Karpas-422 (cell line): ENCODE data around the gene PTPN1. TPM values are rescaled to one million over a fixed set of nuclear protein-coding genes. Genes with fewer than 3 reads are reported as not detected.

Experiments
- DNase-seq: peaks from one replicate; pipeline ENCODE4 v3.0.0-alpha.2; 2015
- H2AFZ ChIP-seq: fragments of 200-600 bp; sonication (generic); 2 replicates; pipeline ENCODE4 v1.6.1; 2014; ENCODE audit warnings: antibody characterized with exemption, low read length, mixed read lengths
- H3K27ac ChIP-seq: fragments of 200-600 bp; sonication (generic); 2 replicates; pipeline ENCODE4 v1.5.1; 2014; ENCODE audit warnings: mild to moderate bottlenecking, low read length, moderate library complexity
- H3K27me3 ChIP-seq: fragments of 200-600 bp; sonication (generic); 2 replicates; pipeline ENCODE4 v1.6.1; 2014; ENCODE audit warnings: low read length, mixed read lengths
- H3K36me3 ChIP-seq: fragments of 200-600 bp; sonication (generic); 2 replicates; pipeline ENCODE4 v1.6.1; 2014; ENCODE audit warnings: low read length, mixed read lengths; ENCODE audit not compliant: insufficient read depth
- H3K4me1 ChIP-seq: fragments of 200-600 bp; sonication (generic); 2 replicates; pipeline ENCODE4 v1.6.1; 2014; ENCODE audit warnings: mild to moderate bottlenecking, low read length, mixed read lengths
- H3K4me2 ChIP-seq: fragments of 200-600 bp; sonication (generic); 2 replicates; pipeline ENCODE4 v1.6.1; 2014; ENCODE audit warnings: low read length, low read depth, mild to moderate bottlenecking; ENCODE audit not compliant: poor library complexity, severe bottlenecking
- H3K4me3 ChIP-seq: fragments of 200-600 bp; sonication (generic); 2 replicates; pipeline ENCODE4 v1.5.1; 2014; ENCODE audit warnings: mild to moderate bottlenecking, antibody characterized with exemption, low read length, mixed read lengths
- H3K79me2 ChIP-seq: fragments of 200-600 bp; sonication (generic); 2 replicates; pipeline ENCODE4 v1.6.1; 2014; ENCODE audit warnings: mild to moderate bottlenecking, low read length, mixed read lengths
- H3K9ac ChIP-seq: fragments of 200-600 bp; sonication (generic); 2 replicates; pipeline ENCODE4 v1.6.0; 2014; ENCODE audit warnings: low read length
- H3K9me2 ChIP-seq: fragments of 200-600 bp; sonication (generic), shearing (Covaris generic); replicated peaks from 2 replicates; pipeline ENCODE4 v1.6.0; 2014; ENCODE audit warnings: mild to moderate bottlenecking, low read length, moderate library complexity; ENCODE audit not compliant: insufficient read depth
- H3K9me3 ChIP-seq: fragments of 300-700, 200-600 bp; sonication (generic); 2 replicates; pipeline ENCODE4 v1.6.1; 2014; ENCODE audit warnings: low read length, mixed read lengths
- H4K20me1 ChIP-seq: fragments of 200-600 bp; sonication (generic); 2 replicates; pipeline ENCODE4 v1.6.1; 2014; ENCODE audit warnings: mild to moderate bottlenecking, antibody characterized with exemption, low read length, low read depth; ENCODE audit not compliant: insufficient read depth
- total RNA-seq: library from RNA; depleted of rRNA; stranded (reverse); fragments of >200 nt; shearing (Covaris generic); gene quantifications from 2 replicates; pipeline ENCODE4 v1.2.3, GENCODE V29; 2014; ENCODE audit warnings: low replicate concordance

The PTPN1 gene
- total RNA-seq, 1 experiment from 2014 or later, result 6.5 TPM

DNA sequence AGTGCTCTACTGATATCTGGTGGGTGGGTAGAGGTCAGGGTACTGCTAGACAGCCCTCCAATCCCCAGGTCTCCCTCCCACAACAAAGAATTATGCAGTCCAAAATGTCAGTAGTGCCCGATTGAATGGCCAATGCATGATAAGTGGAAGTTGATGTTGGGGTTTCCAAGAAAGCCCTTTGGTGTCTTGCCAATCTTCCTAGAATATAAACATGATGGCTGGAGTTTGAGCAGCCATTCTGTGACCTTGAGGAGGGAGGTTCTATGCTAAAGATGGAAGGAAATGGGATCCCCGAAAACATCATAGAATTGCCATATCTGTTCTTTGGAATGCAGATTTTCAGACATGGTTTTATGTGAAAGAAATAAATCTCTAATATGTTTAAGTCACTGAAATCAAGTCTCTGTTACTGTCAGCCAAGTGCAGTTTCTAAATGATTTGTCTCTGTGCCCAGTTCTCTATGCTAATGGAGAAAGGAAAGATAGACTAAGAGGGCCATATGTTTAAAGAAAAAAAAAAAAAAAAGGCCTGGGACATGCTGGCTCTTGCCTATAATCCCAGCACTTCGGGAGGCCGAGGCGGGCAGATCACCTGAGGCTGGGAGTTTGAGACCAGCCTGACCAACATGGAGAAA, 32.8 kb upstream of the PTPN1 start:
- no peaks in the 10 kb centered on the region for H3K36me3 ChIP-seq
- no peaks in the 10 kb centered on the region for H4K20me1 ChIP-seq
- no peaks in the 10 kb centered on the region for H3K4me1 ChIP-seq
- H3K9me2 ChIP-seq, result no peaks in the 10 kb centered on the region
- H3K79me2 ChIP-seq, result no peaks in the 10 kb centered on the region
- H2AFZ ChIP-seq, result no peak overlapping the region
- no peak overlapping the region for H3K9ac ChIP-seq
- H3K27me3 ChIP-seq, result no peaks in the 10 kb centered on the region
- H3K4me3 ChIP-seq, result no peak overlapping the region
- H3K27ac ChIP-seq, result no peak overlapping the region
- no peak overlapping the region for H3K4me2 ChIP-seq
- no peaks in the 10 kb centered on the region for H3K9me3 ChIP-seq
- DNase-seq, result no peak

DNA sequence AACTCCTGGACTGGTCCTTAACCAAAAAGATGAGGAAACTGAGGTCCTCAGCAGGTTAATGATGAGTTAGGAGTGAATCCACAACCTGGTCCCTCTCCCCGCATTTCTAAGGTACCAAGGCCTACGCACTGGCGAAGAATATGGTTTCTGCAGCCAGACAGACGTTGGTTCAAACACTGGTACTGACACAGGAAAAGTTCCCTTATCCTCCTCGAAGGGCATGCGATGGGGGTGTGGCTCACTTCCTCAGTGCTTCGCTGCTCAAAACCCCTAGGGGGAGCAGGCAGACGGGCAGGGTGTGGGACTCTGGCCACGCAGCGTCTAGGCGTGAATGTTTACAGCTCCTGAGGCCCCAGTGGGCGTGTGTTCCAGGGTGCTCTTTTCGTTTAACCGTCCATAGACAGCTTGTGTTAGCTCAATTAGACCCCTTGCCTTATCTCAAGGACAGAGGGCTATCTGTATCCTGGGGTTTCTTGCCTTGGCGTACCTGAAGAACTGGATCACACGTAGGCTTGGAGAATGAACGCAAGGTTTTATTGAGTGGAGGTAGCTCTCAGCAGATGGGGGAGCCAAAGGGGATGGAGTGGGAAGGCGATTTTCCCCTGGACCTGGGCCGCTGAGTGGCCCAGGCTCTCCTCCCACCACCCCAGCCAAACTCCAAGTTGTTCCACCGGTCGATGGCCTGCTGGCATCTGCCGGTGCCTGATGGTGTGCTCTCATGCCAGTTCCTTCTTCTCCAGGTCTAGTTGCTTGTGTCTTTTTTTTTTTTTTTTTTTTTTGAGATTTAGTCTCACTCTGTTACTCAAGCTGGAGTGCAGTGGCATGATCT, 31.8 kb upstream of the PTPN1 start:
- Histone ChIP-seq H3K4me3 (no peak overlapping the region), H3K4me1 (peaks cover 2% of the 10 kb centered on the region), H3K9me3 (no peaks in the 10 kb centered on the region), H3K9me2 (no peaks in the 10 kb centered on the region), H3K27me3 (no peaks in the 10 kb centered on the region), H3K27ac (no peak overlapping the region), H3K36me3 (no peaks in the 10 kb centered on the region), H3K4me2 (no peak overlapping the region), H4K20me1 (no peaks in the 10 kb centered on the region), H2AFZ (no peak overlapping the region), H3K9ac (no peak overlapping the region), H3K79me2 (no peaks in the 10 kb centered on the region)
- peak; percentile 85 for DNase-seq

DNA sequence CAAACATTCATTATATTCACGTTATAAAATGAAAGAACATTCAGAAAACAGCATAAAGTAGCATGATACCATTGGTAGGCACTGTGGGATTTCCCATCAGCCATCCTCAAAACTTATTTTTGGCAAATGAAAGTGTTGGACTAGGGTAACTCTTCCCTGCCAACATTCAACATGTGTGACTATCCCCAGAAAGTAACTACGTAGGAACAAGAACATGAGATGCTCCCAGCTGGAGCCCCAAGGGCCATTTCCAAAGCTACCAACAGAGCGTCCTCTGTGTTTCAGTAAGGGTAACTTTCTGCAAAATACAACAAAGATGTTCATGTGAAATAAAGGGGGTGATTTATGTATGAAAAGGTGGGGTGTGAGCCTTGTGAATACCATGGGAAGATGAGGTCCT, 28.4 kb upstream of the PTPN1 start:
- no peak for DNase-seq
- Histone ChIP-seq H3K27ac (no peak overlapping the region), H3K4me2 (no peak overlapping the region)

DNA sequence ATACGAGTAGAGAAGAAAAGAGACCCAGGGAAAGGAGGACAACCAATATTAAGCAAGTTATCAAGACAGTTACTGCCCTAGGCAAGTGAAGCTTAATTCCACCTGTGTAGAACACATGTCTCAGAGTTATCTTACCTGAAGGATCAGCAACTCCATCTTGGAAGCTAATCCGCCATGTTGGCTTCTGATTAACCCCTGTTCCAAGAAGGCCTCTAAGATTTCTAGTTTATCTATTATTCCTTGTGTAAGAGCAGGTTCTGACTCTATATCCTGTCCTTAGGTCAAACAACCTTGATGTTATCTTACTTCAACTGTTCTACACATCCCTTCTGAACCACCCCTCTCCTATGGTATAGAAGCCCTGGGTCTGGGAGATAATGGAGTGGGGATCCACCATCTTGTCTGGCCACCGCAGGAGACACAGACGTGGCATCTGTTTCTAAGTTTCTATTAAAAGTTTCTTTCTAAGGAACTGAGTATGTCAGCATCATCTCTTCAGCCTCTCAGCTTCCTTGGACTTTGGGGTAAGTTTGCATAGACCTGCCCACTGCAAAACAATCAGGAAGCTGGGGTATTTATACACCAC, 27.7 kb upstream of the PTPN1 start:
- no peak overlapping the region for H2AFZ ChIP-seq
- peaks cover 17% of the 10 kb centered on the region for H3K4me1 ChIP-seq
- no peaks in the 10 kb centered on the region for H3K36me3 ChIP-seq
- no peaks in the 10 kb centered on the region for H4K20me1 ChIP-seq
- H3K27me3 ChIP-seq, result no peaks in the 10 kb centered on the region
- no peak overlapping the region for H3K4me2 ChIP-seq
- H3K4me3 ChIP-seq, result no peak overlapping the region
- H3K9me3 ChIP-seq, result no peaks in the 10 kb centered on the region
- DNase-seq, result no peak
- no peak overlapping the region for H3K9ac ChIP-seq
- no peak overlapping the region for H3K27ac ChIP-seq
- no peaks in the 10 kb centered on the region for H3K9me2 ChIP-seq
- H3K79me2 ChIP-seq, result no peaks in the 10 kb centered on the region

More for the DNA sequence above, 28.4 kb upstream of the PTPN1 start:
- Histone ChIP-seq H3K36me3 (no peaks in the 10 kb centered on the region), H3K79me2 (no peaks in the 10 kb centered on the region), H3K9ac (no peak overlapping the region), H3K9me2 (no peaks in the 10 kb centered on the region), H3K4me1 (peaks cover 15% of the 10 kb centered on the region), H3K9me3 (no peaks in the 10 kb centered on the region), H2AFZ (no peak overlapping the region), H4K20me1 (no peaks in the 10 kb centered on the region), H3K4me3 (no peak overlapping the region), H3K27me3 (no peaks in the 10 kb centered on the region)

DNA sequence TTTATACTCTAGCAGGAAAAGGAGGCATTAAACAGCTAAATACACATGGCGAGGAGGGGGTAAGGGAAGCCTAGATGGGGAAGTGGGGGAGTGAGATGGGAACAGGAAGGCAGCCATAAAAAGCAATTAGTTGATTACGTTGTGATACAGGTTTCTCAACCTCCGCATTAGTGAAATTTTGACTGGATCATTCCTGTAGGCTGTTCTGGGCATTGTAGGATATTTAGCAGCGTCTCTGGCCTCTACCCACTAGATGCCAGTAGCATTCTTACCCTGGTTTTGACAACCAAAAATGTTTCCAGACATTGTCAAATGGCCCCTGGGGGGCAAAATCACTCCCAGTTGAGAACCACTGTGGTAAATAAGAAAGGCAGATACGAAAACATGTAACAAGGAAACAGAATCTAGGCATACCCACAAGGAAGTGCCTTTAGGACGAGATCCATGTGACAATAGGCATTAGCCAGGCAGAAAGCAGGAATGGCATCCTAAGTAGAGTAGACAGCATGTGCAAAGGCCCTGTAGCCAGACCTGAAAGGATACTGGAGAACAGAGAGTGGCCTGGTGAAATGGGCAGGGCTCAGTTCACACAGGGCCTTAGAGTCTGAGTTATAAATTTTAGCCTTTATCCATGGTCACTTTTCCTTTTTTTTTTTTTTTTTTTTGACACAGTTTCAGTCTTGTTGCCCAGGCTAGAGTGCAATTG, 25.8 kb upstream of the PTPN1 start:
- Histone ChIP-seq H3K9ac (peak overlapping the region; percentile 62), H3K36me3 (no peaks in the 10 kb centered on the region), H2AFZ (peak overlapping the region; percentile 97; the same call in 1 of the 2 replicates), H3K4me2 (peak overlapping the region; percentile 63), H3K9me3 (no peaks in the 10 kb centered on the region), H3K27ac (no peak overlapping the region), H3K27me3 (no peaks in the 10 kb centered on the region), H3K9me2 (no peaks in the 10 kb centered on the region), H4K20me1 (no peaks in the 10 kb centered on the region), H3K4me3 (peak overlapping the region; percentile 68), H3K4me1 (peaks cover 31% of the 10 kb centered on the region), H3K79me2 (no peaks in the 10 kb centered on the region)
- DNase-seq, result no peak

DNA sequence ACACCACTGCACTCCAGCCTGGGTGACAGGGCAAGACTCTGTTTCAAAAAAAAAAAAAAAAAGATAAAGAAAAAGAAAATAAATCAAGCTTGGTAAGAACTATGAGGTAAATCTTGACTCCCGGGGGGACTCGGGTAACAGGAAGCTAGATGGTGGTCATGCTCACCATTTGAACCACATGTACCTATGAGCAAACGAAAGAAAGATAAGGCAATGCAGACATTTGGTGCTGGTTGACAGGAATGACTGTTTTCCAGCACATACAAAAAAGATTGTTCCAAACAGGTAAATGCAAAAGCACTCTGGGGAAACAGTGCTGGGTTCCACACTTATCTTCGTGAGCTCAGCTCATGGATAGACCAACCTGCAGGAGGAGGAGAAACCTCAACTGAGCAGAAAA, 22.8 kb upstream of the PTPN1 start:
- no peaks in the 10 kb centered on the region for H3K36me3 ChIP-seq
- H2AFZ ChIP-seq, result no peak overlapping the region
- no peak overlapping the region for H3K4me2 ChIP-seq
- peak; percentile 36 for DNase-seq
- no peak overlapping the region for H3K9ac ChIP-seq
- no peaks in the 10 kb centered on the region for H3K9me3 ChIP-seq
- no peaks in the 10 kb centered on the region for H3K27me3 ChIP-seq
- H3K4me3 ChIP-seq, result no peak overlapping the region
- H3K27ac ChIP-seq, result no peak overlapping the region
- H4K20me1 ChIP-seq, result no peaks in the 10 kb centered on the region
- H3K4me1 ChIP-seq, result peaks cover 31% of the 10 kb centered on the region
- no peaks in the 10 kb centered on the region for H3K79me2 ChIP-seq
- H3K9me2 ChIP-seq, result no peaks in the 10 kb centered on the region

DNA sequence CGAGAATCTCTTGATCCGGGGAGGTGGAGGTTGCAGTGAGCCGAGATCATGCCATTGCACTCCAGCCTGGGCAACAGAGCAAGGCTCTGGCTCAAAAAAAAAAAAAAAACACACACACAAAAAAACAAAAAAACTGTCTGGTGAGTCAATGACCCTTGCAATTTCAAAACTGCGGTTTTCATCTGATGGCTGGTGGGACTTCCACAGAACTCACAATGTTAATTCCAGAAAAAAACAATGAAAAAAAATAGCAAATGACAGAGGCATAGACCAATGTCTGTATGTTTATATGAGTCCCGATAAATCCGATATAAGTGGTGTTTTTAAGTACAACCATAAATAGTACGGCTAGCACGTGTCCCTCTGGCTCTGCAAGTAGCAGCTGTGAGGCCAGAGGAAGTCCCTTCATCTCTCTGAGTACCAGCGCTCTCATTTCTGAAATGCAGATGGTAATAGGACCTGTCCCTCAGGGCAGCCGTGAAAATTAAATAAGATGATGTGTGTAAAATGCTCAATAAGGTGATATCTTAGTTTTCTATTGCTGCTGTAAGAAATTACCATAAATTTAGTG, 21.9 kb upstream of the PTPN1 start:
- H3K79me2 ChIP-seq, result no peaks in the 10 kb centered on the region
- no peaks in the 10 kb centered on the region for H3K36me3 ChIP-seq
- no peak overlapping the region for H2AFZ ChIP-seq
- peak; percentile 56 for DNase-seq
- no peaks in the 10 kb centered on the region for H3K9me2 ChIP-seq
- H4K20me1 ChIP-seq, result no peaks in the 10 kb centered on the region
- no peaks in the 10 kb centered on the region for H3K9me3 ChIP-seq
- H3K27me3 ChIP-seq, result no peaks in the 10 kb centered on the region
- 0 out of 2 replicates have a peak overlapping the region, but pooled peaks have one; percentile 11 for H3K9ac ChIP-seq
- no peak overlapping the region for H3K4me3 ChIP-seq
- H3K4me2 ChIP-seq, result peak overlapping the region; percentile 45
- H3K4me1 ChIP-seq, result peaks cover 29% of the 10 kb centered on the region
- no peak overlapping the region for H3K27ac ChIP-seq
